SU-DHL-6 (cell line): Measurements from ENCODE around the gene CLIP3.

Experiments
- H2AFZ ChIP-seq: fragments of 200-600 bp; sonication (generic); 2 replicates; pipeline ENCODE4 v1.6.1; 2014; ENCODE audit warnings: low read depth, mild to moderate bottlenecking, moderate library complexity, mixed read lengths, antibody characterized with exemption, low read length; ENCODE audit not compliant: severe bottlenecking
- H3F3A ChIP-seq: fragments of 200-600 bp; shearing (Covaris generic); 2 replicates; pipeline ENCODE4 v1.6.0; 2016; ENCODE audit warnings: antibody characterized with exemption, mild to moderate bottlenecking; ENCODE audit not compliant: insufficient read depth
- H3K27ac ChIP-seq: fragments of 200-600 bp; sonication (generic); 2 replicates; pipeline ENCODE4 v1.5.1; 2016; ENCODE audit warnings: low read depth, mild to moderate bottlenecking, low read length, moderate library complexity, mixed read lengths
- H3K27me3 ChIP-seq: fragments of 200-600 bp; sonication (generic), shearing (Covaris generic); 2 replicates; pipeline ENCODE4 v1.6.0; 2014; ENCODE audit warnings: mild to moderate bottlenecking, low read length
- H3K36me3 ChIP-seq: fragments of 200-600 bp; sonication (generic); 2 replicates; pipeline ENCODE4 v1.6.1; 2014; ENCODE audit warnings: mild to moderate bottlenecking, low read length, mixed read lengths
- H3K4me2 ChIP-seq: fragments of 300-600, 200-600 bp; shearing (Covaris generic), sonication (generic); 2 replicates; pipeline ENCODE4 v1.6.0; 2014; ENCODE audit warnings: low read length, low read depth, mild to moderate bottlenecking; ENCODE audit not compliant: poor library complexity, severe bottlenecking
- H3K4me3 ChIP-seq: fragments of 200-600 bp; sonication (generic); 2 replicates; pipeline ENCODE4 v1.5.1; 2014; ENCODE audit warnings: antibody characterized with exemption, low read length, mild to moderate bottlenecking, mixed read lengths; ENCODE audit not compliant: insufficient read depth, poor library complexity, severe bottlenecking
- H3K79me2 ChIP-seq: fragments of 200-600 bp; sonication (generic); 2 replicates; pipeline ENCODE4 v1.6.1; 2014; ENCODE audit warnings: mild to moderate bottlenecking, low read length, moderate library complexity; ENCODE audit not compliant: insufficient read depth
- H3K9ac ChIP-seq: fragments of 200-600 bp; sonication (generic); 2 replicates; pipeline ENCODE4 v1.7.0; 2014; ENCODE audit warnings: mild to moderate bottlenecking, low read length
- H3K9me2 ChIP-seq: fragments of 200-600 bp; sonication (generic); replicated peaks from 2 replicates; pipeline ENCODE4 v1.6.1; 2014; ENCODE audit warnings: low read length; ENCODE audit not compliant: insufficient read depth
- H3K9me3 ChIP-seq: fragments of 200-600 bp; sonication (generic); 2 replicates; pipeline ENCODE4 v1.6.1; 2014; ENCODE audit warnings: low read length, mixed read lengths; ENCODE audit not compliant: insufficient read depth
- H4K20me1 ChIP-seq: fragments of 200-600 bp; sonication (generic); 2 replicates; pipeline ENCODE4 v1.6.1; 2014; ENCODE audit warnings: low read depth, mild to moderate bottlenecking, antibody characterized with exemption, low read length, moderate library complexity, mixed read lengths
- EZH2phosphoT487 ChIP-seq: fragments of 200-600 bp; sonication (generic), shearing (Covaris generic); conservative IDR thresholded peaks from 2 replicates; pipeline ENCODE4 v1.6.1; 2018; ENCODE audit warnings: mild to moderate bottlenecking, antibody characterized with exemption, low read length, moderate library complexity, mixed read lengths
- TF ChIP-seq, protein P1 (sequence below): fragments of 200-600 bp; sonication (generic); IDR thresholded peaks from one replicate; pipeline ENCODE4 v1.5.1; 2017; ENCODE audit warnings: antibody characterized with exemption, mild to moderate bottlenecking, low read length, moderate library complexity; ENCODE audit not compliant: insufficient read depth, poor library complexity, severe bottlenecking

CLIP3 gene

DNA sequence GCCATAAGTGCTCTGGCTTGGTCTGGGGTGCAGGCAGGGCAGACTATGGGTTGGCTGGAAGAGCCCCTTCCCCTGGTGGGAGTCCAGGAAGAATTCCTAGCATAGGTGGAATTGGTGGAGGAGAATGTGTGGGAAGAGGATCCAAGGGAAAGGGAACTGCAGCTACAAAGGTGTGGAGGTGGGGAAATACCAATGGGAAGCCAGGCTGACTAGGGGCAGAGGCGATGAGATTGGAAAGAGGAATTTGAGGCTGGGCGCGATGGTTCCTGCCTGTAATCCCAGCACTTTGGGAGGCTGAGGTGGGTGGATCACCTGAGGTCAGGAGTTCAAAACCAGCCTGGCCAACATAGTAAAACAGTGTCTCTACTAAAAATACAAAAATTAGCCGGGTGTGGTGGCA lies 42.5 kb downstream of the CLIP3 start:
- no peak for TF ChIP-seq EZH2phosphoT487
- TF ChIP-seq, protein P1, sequence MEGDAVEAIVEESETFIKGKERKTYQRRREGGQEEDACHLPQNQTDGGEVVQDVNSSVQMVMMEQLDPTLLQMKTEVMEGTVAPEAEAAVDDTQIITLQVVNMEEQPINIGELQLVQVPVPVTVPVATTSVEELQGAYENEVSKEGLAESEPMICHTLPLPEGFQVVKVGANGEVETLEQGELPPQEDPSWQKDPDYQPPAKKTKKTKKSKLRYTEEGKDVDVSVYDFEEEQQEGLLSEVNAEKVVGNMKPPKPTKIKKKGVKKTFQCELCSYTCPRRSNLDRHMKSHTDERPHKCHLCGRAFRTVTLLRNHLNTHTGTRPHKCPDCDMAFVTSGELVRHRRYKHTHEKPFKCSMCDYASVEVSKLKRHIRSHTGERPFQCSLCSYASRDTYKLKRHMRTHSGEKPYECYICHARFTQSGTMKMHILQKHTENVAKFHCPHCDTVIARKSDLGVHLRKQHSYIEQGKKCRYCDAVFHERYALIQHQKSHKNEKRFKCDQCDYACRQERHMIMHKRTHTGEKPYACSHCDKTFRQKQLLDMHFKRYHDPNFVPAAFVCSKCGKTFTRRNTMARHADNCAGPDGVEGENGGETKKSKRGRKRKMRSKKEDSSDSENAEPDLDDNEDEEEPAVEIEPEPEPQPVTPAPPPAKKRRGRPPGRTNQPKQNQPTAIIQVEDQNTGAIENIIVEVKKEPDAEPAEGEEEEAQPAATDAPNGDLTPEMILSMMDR, result no peak
- Histone ChIP-seq H3K79me2 (no peaks in the 10 kb centered on the region), H3K9me2 (no peaks in the 10 kb centered on the region), H3K36me3 (no peaks in the 10 kb centered on the region), H3K4me3 (no peak overlapping the region), H3K9ac (no peak overlapping the region), H3K27ac (no peak overlapping the region), H4K20me1 (no peaks in the 10 kb centered on the region), H2AFZ (no peak overlapping the region), H3K9me3 (no peaks in the 10 kb centered on the region), H3K27me3 (no peaks in the 10 kb centered on the region), H3K4me2 (no peak overlapping the region), H3F3A (no peaks in the 10 kb centered on the region)

DNA sequence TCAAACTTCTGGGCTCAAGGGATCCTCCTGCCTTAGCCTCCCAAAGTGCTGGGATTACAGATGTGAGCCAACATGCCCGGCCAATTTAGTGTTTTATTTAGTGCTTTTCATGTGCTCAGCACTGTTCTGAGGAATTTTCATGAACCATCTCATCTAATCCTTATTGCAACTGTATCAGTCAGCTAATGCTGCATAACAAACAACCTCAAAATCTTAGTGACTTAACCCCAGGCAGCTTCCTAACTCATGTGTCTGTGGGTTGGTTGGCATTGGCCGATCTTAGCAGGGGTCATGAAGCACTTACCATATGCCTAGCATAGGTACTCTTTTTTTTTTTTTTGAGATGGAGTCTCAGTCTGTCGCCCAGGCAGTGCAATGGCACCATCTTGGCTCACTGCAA lies 43.8 kb downstream of the CLIP3 start:
- H3K27ac ChIP-seq, result no peak overlapping the region
- TF ChIP-seq, protein P1, result no peak
- TF ChIP-seq EZH2phosphoT487, result no peak
- no peaks in the 10 kb centered on the region for H3K9me2 ChIP-seq

DNA sequence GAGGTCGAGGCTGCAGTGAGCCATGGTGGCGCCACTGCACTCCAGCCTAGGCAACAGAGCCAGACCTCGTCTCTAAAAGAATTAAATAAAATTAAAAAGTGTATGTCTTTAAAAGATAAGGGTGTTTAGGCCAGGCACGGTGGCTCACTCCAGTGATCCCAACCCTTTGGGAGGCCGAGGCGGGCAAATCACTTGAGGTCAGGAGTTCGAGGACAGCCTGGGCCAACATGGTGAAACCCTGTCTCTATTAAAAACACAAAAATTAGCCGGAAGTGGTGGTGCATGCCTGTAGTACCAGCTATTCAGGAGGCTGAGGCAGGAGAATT lies 45.1 kb downstream of the CLIP3 start:
- no peaks in the 10 kb centered on the region for H3K9me2 ChIP-seq
- no peaks in the 10 kb centered on the region for H3F3A ChIP-seq
- H3K9me3 ChIP-seq, result no peaks in the 10 kb centered on the region
- H3K9ac ChIP-seq, result peak overlapping the region; percentile 60
- no peak overlapping the region for H3K27ac ChIP-seq
- no peaks in the 10 kb centered on the region for H4K20me1 ChIP-seq
- no peak for TF ChIP-seq EZH2phosphoT487
- TF ChIP-seq, protein P1, result no peak
- H3K4me2 ChIP-seq, result peak overlapping the region; percentile 74
- H3K36me3 ChIP-seq, result no peaks in the 10 kb centered on the region
- peak overlapping the region; percentile 88 for H2AFZ ChIP-seq
- H3K4me3 ChIP-seq, result peak overlapping the region; percentile 56
- no peaks in the 10 kb centered on the region for H3K27me3 ChIP-seq
- no peaks in the 10 kb centered on the region for H3K79me2 ChIP-seq

More for the DNA sequence above, 43.8 kb downstream of the CLIP3 start:
- Histone ChIP-seq H3K4me2 (no peak overlapping the region), H3K79me2 (no peaks in the 10 kb centered on the region), H3K4me3 (no peak overlapping the region), H3F3A (no peaks in the 10 kb centered on the region), H3K9me3 (no peaks in the 10 kb centered on the region), H4K20me1 (no peaks in the 10 kb centered on the region), H2AFZ (no peak overlapping the region), H3K27me3 (no peaks in the 10 kb centered on the region), H3K36me3 (no peaks in the 10 kb centered on the region), H3K9ac (no peak overlapping the region)
